Forelimb muscle (tissue), 1 donor: ENCODE data around the gene GPC1. TPM values are rescaled to one million over a fixed set of nuclear protein-coding genes. Genes with fewer than 3 reads are reported as not detected.
A peak's percentile ranks its signal among the peaks of the same experiment; 100 is the strongest.

Experiments used
- DNase-seq: peaks from one replicate; pipeline ENCODE4 v3.0.0-alpha.2; 2013; ENCODE audit warnings: low read depth
- polyA plus RNA-seq: library from polyadenylated mRNA; unstranded; fragments of 120-200 nt; gene quantifications from one replicate; pipeline ENCODE4 v1.2.1, GENCODE V29; 2013; ENCODE audit not compliant: insufficient read length

GPC1 gene
- polyA plus RNA-seq, 1 donor: 97.8 TPM

GRCh38 chr2:240396623-240397541 lies 38.6 kb upstream of the GPC1 start:
- DNase-seq: no peak

- no peak for DNase-seq
Measured at GRCh38 chr2:240397542-240397916, 37.9 kb upstream of the GPC1 start.

GRCh38 chr2:240397924-240398645 lies 37.4 kb upstream of the GPC1 start:
- DNase-seq: peak; percentile 56

DNA sequence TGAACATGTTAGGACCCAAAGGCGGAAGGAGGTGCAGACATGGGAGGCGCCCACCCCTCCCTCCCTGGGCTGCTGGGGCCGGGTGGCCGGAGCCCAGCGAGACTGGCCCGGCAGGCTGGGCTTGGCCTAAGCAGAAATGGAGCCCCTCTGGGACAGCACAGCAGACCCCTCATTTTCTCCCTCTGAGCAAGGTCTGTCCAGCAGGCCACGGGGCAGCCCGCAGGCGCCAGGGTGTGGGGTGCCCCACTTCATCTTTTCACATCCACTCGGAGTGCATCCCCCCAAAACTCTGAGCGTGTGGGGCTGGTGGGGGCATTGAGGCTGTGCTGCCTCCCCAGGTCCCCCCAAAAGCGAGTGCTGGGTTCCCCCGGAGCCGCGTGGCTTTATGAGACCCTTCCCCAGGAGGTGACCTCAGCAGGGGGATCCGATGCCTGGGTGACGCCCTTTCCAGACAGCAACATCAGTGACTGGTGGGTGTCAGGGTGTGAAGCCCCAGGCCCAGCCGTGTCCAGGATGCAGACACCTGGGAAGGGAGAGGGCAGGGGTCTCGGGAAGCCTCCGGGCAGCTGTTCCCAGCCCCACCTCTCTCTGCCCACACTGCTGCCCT lies 36.7 kb upstream of the GPC1 start:
- DNase-seq: no peak

DNA sequence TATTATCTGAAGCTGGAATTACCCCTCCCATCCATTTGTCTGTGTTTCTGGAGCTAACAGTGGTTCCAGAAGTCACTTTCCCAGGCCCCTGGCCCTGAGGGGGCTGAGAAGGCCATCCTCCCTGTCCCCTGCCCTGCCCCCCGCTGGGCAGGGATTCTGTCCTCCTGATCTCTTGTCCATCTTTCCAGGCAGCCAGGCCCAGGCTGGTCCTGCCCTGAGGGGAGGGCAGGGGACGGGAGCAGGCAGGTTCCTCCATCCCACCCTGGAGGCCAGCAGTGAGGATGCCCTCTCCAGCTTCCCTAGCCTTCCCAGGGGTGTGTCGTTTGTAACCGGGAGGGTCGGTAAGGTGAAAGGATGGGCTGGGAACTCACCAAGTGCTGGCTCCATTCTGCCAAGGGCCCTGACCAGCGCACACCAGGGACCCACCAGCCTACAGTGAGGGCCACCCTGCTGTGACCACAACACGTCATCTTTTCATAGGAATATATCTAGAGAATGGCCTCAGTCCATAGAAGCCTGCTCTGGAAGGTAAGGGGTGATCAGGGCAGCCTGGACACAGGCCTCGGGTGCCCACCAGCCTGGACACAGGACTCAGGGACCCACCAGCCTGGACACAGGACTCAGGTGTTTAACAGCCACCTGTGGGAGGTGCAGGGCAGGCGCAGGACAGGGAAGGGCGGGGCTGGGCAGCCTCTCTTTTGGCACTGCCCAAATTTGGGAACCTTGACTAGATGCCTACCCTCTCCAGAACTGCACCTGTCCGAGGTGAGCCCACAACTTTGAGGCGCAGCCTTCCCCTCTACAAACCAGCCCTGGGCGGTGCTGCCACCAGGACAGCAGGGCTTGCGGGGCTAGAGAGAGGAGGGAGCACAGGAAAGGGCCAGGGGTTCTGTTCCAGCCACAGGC lies 35.8 kb upstream of the GPC1 start:
- no peak for DNase-seq

GRCh38 chr2:240400371-240401161 lies 34.9 kb upstream of the GPC1 start:
- DNase-seq: no peak

DNA sequence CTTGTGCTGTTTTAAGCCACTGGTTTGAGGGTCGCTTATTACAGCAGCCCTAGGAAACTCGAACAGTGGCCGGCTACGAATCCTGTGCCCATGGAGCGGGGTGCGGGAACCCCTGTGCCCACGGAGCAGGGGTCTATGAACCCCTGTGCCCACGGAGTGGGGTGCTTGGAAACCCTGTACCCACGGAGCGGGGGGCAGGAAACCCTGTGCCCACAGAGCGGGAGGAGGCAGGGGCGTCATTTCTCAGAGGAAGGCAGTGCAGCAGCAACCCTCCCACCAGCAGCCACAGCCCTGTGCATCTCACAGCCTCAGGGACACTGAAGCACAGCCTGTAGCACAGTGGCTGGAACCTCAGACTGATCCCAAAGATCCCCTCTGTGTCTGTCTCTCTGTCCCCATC lies 34.2 kb upstream of the GPC1 start:
- no peak for DNase-seq

DNA sequence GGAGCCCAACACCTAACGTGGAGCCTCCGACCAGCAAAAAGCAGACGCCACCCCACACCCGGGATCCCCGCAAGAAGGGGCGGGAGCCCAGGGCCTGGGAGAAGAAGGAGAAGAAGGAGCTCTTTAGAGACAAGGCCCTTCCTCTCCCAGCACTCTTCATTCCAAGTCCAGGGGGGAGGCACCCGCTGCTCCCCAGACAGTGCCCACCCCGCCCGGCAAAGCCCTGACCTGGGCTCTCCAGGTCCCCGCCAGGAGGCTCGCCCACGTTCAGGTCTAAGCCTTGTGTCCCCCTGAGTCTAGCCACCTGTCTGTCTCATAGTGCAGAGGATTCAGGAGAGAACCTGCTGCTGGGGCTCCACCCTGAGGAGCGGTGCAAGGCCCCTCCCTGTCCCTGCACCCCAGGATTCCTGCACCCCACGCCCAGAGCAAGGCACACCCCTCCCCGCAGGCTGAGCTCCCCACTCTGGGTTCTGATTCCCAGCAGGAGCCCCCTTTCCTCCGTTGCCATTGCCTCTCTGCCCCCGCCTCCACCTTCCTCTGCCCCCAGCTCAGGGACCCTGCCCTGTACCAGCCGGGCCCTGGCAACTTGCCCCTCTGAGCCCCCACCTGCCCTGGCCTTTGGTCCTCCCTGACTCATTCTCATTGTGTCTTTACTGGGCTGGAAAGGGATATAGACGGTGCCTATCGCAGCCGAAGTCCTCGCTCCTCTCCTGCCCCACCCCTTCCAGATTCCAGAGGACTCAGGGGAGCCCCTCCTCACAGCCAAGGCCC lies 33.5 kb upstream of the GPC1 start:
- DNase-seq: no peak

- DNase-seq: no peak
Measured at GRCh38 chr2:240402566-240403272, 32.7 kb upstream of the GPC1 start.

DNA sequence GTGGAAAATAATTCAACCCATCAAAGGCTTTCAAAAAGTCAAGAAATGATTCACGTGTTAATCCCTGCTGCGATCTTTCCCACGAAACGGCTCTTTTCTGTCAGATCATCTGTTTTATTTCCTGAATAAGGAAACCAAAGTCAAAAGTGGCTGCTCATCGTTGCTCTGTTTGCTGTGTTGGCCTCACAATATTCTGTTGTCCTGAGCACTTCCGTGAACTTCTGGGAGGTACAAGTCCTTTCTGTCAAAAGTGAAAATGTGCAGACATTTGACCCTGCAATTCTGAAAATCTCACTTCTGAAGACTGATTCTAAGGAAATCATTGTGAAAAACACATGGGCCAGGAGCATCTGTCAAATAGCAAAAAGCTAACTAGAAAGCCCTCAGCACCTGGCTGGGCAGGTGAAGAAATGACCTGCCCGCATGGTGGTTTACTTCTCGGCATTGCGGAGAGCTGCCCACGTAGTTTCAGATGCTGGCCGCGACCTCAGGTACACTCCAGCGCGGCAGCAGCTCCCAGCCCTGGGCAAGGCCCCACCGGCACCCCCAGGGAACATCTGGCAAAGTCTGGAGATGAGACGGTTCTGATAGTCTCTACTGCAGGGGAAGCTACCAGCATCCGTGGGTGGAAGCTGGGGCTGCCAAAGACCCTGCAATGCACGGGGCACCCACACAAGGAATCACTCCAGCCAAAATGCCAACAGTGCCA lies 31.9 kb upstream of the GPC1 start:
- DNase-seq: no peak

DNA sequence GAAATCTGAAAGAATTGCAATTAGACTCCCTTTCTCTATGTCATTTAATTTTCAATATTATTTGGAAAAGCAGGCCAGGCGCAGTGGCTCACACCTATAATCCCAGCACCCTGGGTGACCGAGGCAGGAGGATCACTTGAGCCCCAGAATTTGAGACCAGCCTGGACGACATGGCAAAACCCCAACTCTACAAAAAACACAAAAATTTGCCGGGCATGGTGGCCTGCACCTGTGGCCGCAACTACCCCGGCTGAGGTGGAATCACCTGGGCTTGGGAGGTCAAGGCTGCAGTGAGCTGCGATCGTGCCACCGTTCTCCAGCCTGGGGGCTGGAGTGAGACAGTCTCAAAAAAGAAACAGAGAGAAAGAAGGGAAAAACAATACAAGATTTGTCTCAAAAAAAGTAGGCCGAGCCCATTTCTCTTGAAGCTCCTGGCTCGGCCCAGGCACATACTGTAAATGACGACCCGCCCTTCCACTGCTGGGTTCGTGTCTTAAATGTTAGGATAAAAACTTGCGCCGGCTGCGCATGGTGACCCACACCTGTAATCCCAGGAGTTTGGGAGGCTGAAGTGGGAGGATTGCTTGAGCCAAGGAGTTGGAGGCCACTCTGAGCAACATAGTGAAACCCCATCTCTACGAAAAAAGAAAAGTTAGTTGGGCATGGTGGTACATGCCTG lies 31.1 kb upstream of the GPC1 start:
- no peak for DNase-seq

- DNase-seq: no peak
Measured at GRCh38 chr2:240405133-240405532, 30.3 kb upstream of the GPC1 start.

DNA sequence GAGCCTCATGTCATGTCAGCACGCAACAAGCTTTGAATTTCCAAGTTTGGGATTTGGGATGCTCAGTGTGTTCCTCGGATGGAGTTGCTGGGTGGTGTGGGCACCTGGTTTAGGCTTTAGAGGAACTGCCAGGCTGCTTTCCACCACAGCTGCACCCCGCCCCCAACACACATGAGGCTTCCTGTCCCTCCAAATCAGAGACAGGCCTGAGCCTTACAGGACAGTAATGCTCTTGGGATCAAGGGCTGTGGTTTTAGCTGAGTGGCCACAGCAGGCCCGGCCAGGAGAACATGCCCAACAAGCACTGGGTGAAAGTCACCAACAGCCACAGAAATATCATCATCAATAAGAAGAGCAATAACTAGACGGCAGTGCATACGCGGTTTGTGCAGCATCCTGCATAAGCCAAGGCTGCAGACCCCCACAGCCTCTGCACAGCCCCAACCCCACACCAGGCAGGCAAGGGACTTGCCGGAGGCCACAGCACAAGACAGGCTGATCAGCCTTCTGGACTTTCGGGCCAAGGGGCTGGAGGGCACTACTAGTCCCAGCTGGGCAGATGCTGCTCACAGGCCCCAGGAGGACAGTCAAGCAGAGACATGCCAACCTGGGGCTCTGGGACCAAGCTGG lies 29.7 kb upstream of the GPC1 start:
- no peak for DNase-seq

DNA sequence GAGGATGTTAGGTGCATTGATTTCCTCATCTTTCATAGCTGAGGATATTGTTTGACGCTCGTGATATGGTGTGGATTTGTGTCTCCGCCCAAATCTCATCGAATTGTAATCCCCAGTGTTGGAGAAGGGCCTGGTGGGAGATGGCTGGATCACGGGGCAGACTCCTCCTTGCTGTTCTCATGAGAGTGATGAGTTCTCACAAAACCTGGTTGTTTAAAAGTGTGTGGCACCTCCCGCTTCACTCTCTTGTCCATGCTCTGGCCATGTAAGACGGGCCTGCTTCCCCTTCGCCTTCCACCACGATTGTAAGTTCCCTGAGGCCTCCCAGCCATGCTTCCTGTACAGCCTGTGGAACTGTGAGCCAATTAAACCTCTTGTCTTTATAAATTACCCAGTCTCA lies 28.4 kb upstream of the GPC1 start:
- DNase-seq: no peak

- no peak for DNase-seq
Measured at GRCh38 chr2:240410004-240410403, 25.5 kb upstream of the GPC1 start.

GRCh38 chr2:240410808-240411207 lies 24.7 kb upstream of the GPC1 start:
- no peak for DNase-seq
